K562 treated with DMSO at 1 percent for 48 hours (cell line): ENCODE results near the gene FAR2. TPM values are rescaled to one million over a fixed set of nuclear protein-coding genes. Genes with fewer than 3 reads are reported as not detected.

ENCODE experiments used
- total RNA-seq: library from RNA; unstranded; fragments of 300-600 nt; gene quantifications from 2 replicates; pipeline ENCODE4 v1.2.3, GENCODE V29; 2022; ENCODE audit warnings: low replicate concordance; ENCODE audit errors: extremely low read depth

The FAR2 gene
- not detected in 2 replicates for total RNA-seq

GRCh38 chr12:29148911-29149690 is at the start of gene FAR2:
TSS of gene FAR2 (plus strand) at chr12:29149278. CDS start at chr12:29270450, 121,172 bp downstream.

GRCh38 chr12:29380536-29381523 is 231.8 kb downstream of the FAR2 start, which contains the start of gene ERGIC2:
TSS of gene ERGIC2 (minus strand) at chr12:29381172. CDS start at chr12:29371633, 9,539 bp downstream.

Other genes starting within 250 kb of the FAR2 start
- gene ERGIC2, start 231.9 kb downstream of the FAR2 start, total RNA-seq: not detected in 2 replicates